ENCODE data around the gene FAM168A.

Gene FAM168A

DNA sequence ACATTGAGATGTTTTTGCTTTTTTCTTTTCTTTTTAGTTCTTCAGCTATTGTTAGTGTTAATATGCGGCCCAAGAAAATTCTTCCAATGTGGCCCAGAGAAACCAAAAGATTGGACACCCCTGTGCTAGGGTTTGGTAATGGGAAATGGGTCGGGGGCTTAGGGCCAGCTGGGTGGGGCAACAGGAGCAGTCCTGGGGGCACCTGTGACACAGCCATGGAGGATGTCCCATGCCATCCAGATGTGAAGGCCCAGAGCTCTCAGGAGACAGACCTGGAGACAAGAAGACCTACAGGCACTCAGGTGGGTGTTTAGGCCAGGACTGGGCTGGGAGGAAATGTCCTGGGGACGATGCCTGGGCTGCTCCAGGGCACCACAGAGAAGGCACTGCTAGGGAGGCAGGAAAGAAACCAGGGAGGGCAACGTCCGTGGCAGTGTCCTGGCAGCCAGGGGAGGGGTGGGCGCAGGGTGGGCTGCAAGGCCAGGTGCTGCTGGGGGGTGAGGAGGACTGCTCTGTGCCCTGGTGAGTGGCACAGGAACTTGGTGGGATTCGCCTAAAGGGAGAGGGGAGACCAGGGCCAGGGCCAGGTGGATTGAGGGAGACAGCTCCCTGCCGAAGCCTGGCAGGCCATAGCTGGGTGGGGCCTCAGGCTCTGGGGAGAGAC is 200.3 kb downstream of the FAM168A start:
- no peak overlapping the region for H3K4me3 ChIP-seq (ENCODE audit: low read length)
- no peak for DNase-seq (ENCODE audit: low read depth, low spot score)

DNA sequence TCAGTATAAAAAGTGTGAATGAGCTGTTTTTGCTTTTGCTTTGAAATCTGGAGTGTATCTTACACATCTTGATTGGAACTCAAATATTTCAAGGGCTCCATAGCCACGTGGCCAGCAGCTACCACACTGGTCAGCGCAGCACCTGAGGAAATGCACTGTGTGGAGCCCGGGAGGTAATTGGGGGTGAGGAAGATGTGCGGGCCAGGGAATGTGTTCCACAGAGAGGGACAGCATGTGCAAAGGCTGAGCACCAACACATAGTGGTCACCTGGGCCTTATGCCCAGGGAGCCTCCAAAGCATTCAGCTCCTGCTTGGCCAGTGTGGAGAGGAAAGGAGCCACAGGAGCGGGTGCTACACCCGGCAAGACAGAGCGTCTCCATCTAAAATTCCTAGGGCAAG is 200.9 kb downstream of the FAM168A start:
- DNase-seq (ENCODE audit: low read depth, low spot score), result no peak
- no peak overlapping the region for H3K4me3 ChIP-seq (ENCODE audit: low read length)

DNA sequence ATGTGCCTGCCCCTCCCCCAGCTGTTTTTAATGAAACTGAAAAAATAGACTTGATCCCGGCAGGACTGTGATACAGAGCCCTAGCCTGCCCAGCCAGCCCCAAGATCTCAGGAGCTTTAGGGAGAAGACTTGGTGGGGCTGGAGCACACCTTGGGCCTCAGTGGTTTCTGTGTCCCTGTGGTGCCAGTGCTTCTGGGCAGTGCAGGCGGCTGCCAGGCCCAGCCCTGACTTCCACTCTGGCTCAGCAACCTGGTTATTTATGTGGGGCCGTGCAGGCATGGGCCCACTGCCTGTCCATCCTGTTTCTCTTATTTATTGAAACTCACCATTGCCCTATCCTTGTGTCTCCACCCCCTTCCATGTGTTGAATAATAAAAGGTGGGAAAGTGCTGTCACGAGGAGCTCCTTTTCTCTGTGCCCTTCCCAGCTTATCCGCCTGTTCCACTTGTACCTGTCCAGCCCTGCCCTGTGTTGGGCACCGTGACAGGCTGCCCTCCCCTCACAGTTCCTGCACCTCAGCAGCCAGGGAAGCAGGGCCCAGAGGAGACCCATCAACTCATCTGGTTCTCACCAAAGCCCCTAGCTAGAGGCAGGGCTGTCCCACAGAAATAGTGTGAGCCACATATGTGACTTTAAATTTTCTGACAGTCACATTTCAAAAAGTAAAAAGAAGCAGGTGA is 201.5 kb downstream of the FAM168A start:
- DNase-seq (ENCODE audit: low read depth, low spot score), result no peak
- H3K4me3 ChIP-seq (ENCODE audit: low read length), result no peak overlapping the region

DNA sequence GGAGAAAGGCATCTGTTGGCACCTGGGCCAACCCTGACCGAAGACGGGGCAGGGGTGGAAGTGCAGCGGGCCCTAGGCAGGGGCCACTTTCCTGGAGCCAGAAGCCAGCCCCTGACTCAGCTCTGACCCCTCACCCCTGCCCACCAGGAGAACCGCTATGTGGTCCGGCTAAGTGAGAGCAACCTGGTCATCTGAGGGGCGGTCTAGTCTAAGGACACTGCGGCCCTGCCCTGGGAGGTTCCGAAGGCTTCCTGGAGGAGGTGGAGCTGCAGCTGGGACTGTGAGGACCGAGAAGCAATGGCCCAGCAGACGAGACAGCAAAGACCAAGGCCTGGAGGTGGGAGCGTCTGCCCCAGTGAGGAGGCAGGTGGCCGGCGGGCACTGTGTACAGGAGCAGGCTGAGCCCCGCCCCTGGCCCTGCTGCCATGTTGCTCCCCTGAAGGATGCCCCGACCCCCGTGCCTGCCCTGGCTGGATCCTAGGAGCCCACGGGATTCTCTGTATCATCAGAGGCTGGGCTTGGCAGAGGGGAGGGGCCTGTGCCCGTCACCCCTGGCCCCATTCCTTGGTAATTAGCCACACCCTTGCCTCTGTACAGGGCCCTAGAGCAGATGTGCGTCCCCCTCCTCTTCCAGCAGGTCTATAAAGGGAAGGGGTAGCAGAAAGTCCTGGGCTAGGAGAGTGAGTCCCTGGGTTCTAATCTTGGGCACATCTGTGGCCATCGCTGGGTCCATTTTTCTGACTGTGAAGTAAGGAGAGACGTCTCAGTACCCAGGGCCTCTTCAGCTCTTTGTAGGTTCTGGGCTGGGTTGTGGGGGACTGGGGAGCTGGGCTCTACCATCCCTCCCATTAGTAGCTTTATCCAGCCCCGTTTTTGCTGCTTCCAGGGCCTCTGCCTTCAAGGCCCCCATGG is 202.4 kb downstream of the FAM168A start:
- DNase-seq (ENCODE audit: low read depth, low spot score), result no peak

DNA sequence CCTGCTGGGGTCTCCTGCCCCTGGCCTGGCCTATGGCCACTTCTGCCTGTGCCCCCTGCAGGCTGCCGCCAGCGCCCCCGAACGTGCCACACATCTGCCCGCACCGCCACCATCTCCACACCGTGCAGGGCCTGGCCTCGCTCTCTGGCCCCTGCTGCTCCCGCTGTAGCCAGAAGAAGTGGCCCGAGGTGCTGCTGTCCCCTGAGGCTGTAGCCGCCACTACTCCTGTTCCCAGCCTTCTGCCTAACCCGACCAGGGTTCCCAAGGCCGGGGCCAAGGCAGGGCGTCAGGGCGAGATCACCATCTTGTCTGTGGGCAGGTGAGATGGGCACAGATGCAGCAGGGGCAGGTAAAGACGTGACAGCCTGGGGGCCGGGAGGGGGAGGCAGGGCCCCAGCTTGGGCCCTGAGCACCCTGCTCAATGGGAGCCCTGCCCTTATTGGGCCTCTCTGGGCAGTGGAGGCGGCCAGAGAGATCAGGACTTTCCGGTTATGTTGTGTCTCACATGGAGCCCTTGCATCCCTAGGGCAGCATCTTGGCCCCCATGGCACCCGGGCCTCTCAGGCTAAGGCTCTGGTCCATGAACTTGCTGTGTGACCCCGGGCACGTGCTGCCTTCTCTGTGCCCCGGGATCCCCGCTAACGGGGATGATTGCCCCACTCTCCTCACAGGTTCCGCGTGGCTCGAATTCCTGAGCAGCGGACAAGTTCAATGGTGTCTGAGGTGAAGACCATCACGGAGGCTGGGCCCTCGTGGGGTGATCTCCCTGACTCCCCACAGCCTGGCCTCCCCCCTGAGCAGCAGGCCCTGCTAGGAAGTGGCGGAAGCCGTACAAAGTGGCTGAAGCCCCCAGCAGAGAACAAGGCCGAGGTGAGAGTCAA is 203.3 kb downstream of the FAM168A start:
- no peak overlapping the region for H3K4me3 ChIP-seq (ENCODE audit: low read length)
- DNase-seq (ENCODE audit: low read depth, low spot score), result no peak

More for the DNA sequence above, 202.4 kb downstream of the FAM168A start:
- H3K4me3 ChIP-seq (ENCODE audit: low read length), result no peak overlapping the region

DNA sequence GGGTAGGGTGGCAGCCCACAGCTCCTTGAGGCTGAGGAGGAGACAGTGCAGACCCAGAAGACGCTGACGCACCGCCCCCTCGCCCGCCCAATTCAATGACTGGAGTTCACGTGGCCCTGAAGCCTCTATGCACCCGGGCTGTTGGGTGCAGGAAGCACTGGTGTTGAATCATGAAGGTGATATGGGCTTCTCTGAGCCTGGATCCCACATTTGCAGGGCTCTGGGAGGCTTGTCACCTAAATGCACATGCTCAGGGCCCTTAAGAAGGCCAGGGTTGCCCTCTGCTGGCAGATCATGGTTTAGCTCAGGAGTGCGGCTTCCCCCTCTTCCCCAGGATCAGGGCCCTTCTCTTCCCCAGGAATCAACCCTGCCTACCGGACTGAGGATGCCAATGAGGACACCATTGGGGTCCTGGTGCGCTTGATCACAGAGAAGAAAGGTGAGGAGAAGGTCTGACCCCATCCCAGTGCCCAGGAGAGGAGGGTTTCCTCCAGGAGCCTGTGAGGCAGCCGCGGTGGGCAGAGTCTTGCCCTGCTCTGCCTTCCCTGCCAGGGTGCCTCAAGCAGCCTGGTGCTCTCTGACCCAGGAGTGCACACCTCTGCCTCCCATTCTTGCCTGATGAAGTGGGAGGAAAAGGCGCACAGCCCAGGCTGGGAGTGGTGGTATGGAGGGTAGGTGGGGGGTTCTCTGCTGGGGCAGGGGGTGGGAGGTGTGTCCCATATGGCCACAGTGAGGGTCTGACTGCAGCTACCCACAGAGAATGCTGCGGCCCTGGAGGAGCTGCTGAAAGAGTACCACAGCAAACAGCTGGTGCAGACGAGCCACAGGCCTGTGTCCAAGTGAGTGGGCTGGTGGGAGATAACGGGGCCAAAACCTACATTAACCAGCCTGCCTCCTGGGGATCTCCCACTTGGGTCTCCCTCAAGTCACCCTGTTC is 204.2 kb downstream of the FAM168A start:
- H3K4me3 ChIP-seq (ENCODE audit: low read length), result no peak overlapping the region
- peak; percentile 60 for DNase-seq (ENCODE audit: low read depth, low spot score)

DNA sequence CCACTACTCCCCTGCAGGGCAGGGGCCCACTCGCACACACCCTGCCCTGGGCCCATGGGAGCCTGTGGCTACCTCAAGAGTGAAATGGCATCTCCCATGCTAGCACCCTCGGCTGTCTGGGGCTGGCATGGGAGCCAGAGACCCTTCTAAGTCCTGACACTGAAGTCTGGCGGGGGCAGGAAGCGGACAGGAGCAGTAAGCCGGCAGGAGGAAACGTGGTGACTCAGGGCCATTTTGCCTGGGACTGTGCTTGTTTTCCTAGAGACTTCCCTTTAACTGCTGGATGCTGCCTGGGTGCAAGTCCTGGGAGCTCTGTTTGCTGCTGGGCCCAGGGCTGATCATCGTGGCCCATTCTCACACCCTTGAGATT is 204.9 kb downstream of the FAM168A start:
- no peak overlapping the region for H3K4me3 ChIP-seq (ENCODE audit: low read length)
- no peak for DNase-seq (ENCODE audit: low read depth, low spot score)

DNA sequence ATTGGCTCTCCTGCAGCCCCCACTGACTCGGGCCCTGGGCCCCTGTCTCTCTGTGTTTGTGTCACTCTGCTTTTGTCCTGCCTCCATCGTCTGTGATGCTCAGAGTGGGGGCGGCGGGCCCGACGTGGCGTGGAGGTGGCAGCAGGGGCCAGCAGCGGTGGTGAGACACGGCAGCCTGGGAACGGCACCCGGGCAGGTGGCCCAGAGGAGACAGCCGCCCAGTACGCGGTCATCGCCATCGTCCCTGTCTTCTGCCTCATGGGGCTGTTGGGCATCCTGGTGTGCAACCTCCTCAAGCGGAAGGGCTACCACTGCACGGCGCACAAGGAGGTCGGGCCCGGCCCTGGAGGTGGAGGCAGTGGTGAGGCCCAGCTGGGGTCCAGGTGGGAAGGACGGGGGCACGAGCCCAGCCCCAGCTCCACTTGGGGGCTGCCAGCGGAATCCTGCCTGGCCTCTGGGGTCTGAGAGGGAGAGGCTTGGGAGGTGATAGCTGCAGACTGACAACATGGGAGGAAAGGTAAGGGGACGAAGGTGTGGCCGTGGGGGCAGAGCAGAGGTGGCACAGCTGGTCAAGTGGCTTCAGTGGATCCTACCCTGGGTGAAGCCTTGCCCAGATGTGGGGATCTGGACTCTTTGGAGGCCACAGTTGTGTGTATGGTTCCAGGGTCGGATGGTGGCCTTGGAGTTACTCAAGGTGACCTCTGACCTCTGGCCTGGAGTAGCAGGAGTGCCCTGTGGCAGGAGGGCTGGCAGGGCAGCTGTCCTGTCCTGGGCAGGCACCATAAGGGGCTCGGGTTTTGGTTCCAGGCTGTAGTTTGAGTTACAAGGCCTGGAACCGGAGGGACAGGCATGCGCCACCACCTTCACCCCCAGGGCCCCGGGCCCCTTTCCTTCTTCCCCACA is 205.6 kb downstream of the FAM168A start:
- DNase-seq (ENCODE audit: low read depth, low spot score), result no peak
- no peak overlapping the region for H3K4me3 ChIP-seq (ENCODE audit: low read length)

DNA sequence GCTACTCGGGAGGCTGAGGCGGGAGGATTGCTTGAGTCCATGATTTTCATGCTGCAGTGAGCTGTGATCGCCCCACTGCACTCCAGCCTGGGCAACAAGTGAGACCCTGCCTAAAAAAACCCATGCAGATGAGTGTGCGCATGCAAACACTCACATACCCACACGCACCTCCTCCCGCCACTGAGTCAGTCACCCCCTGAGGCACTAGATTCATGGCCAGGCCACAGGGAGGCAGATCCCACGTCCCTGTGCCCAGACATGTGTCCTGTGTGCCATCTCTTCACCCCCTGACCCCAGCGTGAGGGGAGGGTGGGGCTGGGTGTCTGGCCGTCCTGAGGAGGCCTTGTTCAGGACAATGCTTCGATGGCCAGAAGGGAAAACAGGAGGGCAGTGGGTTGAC is 206.2 kb downstream of the FAM168A start:
- no peak for DNase-seq (ENCODE audit: low read depth, low spot score)
- no peak overlapping the region for H3K4me3 ChIP-seq (ENCODE audit: low read length)

DNA sequence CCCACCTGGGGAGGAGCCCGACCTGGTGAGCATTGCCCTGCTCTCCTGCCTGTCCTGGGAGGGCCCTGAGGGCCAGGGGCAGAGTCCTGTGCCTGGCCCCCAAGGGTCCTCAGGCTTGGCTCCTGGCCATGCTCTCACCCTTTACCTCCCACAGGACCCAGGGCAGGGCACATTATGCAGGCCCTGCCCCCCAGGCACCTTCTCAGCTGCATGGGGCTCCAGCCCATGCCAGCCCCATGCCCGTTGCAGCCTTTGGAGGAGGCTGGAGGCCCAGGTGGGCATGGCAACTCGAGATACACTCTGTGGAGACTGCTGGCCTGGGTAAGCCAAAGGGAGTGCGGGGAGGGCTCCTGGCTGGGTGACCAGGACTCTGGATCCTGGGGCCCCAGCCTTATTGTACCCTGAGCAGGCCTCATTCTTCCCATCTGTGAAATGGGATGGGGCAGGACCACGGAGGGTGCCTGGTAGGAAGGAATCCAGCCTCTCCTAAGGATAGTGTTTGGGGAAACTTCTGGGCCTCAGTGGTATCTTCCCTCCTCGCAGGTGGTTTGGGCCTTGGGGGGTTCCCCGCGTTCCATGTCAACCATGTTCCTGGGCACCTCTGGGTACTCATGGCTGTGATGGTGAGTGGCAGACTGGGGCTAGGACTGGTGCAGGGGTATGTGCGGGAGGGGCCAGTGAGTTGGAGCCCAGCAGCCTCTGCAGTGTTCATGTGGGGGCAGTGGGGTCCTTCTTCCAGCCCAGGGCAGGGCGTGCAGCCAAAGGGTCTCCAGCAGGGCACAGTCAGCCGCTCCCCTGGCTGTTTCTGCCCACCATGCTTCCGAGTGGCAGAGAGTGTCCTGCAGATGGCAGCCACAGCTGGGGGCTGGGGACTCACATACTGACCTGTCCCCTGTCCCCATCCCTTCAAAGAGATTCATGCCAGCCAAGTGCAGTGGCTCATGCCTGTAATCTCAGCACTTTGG is 207.0 kb downstream of the FAM168A start:
- H3K4me3 ChIP-seq (ENCODE audit: low read length), result no peak overlapping the region
- DNase-seq (ENCODE audit: low read depth, low spot score), result no peak

DNA sequence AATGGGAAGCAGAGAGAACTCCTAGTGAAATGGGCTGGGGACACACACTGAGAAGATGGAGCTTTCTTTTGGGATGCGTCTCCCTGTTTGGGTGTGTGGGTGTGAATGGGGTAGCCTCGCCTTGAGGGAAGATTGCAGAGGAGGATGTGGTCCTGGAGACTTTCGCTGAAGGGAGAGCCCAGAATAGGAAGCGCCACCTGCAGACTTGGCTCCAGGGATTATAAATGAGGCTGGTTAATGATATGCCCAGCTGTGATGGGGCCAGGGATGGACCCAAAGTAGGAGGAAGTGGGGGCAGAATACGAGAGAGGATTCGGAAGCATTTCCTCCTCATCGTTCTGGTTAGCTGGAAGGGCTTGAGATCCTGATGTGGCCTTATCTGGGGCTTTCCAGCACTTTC is 208.0 kb downstream of the FAM168A start:
- DNase-seq (ENCODE audit: low read depth, low spot score), result no peak
- no peak overlapping the region for H3K4me3 ChIP-seq (ENCODE audit: low read length)

DNA sequence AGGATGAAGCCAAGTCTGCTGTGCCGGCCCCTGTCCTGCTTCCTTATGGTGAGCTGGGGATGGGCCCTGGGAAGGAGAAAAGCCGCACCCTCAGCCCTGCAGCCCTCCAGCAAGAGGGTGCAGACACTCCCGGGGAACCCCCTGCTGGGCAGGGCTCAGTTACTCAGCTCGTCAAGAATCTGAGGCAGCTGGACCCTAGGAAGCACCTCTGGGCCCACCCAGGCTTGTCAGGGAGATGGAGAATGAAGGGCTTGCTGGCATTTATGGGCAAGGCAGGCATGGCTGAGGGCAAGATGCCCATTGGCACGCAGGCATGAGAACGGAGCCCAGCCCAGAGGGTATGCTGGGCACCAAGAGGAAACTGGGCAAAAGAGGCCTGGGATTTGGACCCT is 208.8 kb downstream of the FAM168A start:
- no peak for DNase-seq (ENCODE audit: low read depth, low spot score)
- no peak overlapping the region for H3K4me3 ChIP-seq (ENCODE audit: low read length)

DNA sequence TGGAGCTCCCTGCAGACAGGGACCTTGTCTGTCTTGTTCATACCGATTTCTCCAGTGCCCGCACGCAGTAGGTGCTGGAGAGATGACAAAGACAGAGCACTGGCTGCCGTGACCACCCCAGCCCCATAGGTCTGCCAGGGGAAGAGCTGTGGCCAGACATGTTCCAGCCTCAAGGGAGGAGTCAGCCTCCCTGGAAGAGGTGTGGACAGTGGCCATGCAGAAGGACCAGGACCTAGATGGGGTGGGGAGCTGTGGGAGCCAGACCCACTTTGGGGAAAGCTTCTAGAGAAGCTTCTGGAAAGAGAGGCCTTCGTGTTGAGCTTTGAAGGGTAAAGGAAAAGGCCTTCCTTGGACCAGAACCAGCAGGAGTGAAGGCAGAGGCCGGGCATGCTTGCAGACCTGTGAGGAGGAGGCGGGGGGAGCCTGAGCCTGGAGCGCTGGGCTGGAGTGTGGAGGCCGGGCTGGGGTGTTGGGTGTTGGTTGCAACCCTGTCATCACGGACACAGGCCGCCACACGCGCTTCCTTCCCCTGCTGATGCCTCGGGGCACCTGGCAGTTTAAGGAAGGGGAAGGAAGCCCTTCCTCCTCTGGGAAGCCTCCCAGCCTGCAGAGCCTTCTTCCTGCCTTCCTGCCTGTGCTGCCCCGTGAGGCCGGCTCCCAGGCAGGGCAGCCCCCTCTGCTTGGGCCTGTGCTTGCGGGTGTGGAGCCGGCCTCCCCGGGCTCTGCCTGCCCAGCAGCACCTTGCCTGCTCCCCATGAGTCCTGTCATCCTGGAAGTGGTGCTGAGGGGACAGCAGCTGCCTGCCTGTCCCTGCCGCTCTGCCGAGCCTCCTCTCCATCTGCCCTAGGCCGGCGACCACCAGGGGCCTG is 209.4 kb downstream of the FAM168A start:
- H3K4me3 ChIP-seq (ENCODE audit: low read length), result no peak overlapping the region
- DNase-seq (ENCODE audit: low read depth, low spot score), result no peak

DNA sequence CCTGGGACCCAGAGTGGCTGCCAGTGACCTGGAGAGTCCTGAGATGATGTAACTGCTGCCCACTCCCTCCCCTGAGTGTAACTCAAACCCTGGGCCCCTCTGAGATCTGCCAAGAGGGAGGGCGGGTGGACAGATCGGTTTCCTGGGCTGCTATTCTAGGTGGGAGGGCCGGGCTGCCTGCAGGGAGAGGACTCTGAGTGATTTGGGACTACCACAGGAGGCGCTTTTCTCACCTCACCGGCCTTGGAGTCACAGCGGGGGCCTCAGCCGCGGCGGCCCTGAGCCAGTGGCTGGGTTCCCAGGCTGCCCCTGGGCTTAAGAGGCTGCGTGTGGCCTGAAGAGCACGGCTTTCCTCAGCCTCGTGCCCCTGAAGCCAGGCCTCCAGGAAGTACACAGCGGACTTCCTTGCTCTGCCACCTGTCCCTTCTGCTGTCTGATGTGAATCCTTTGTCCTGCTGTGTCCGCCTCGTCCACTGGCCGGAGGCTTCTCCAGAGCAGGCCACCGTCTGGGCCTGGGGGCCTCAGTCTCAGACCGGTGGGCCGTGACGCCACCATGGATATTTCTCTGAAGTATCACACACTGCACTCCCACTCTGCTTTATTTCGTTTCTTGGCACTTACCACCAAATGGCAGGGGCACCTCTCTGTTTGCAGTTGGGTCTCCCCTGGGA is 210.2 kb downstream of the FAM168A start:
- no peak for DNase-seq (ENCODE audit: low read depth, low spot score)
- H3K4me3 ChIP-seq (ENCODE audit: low read length), result no peak overlapping the region

DNA sequence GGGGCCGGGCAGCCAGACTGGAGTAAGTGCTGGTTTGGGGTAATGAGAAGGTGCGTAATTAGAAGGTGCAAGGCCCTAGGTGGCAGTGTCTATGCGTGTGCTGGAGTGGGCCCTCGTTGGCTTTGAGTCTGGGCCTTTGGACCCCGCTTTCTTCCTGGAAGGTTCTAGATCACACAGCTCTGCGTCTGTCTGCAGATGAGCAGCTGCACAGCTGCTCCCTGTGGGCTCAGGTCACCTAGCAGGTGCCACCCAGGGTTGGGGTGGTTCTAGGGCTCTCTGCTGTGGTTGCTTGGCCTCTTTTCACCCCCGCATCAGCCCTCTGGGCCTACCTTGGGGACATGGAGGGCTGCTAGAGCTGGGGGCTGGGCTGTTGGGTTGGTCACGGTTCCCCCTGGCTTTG is 211.4 kb downstream of the FAM168A start:
- DNase-seq (ENCODE audit: low read depth, low spot score), result no peak
- no peak overlapping the region for H3K4me3 ChIP-seq (ENCODE audit: low read length)
